T-helper 9 cell (primary cell): ENCODE data around the gene FHOD3.

Source experiments
- DNase-seq: peaks from one replicate; pipeline ENCODE4 v3.0.0-alpha.2; 2020
- total RNA-seq, 2 donors: gene quantifications; one replicate each; lab custom pipeline; 2026; lab: John Stamatoyannopoulos, UW

The FHOD3 gene
- 0 to 0.14 reads per million in 2 donors for total RNA-seq

- no peak for DNase-seq
Observed at GRCh38 chr18:36297417-36298125, at the start of gene FHOD3. FHOD3 (plus strand) TSS chr18:36297713; CDS start chr18:36297836, 123 bp downstream.

GRCh38 chr18:36249392-36249791, 48.1 kb upstream of the FHOD3 start:
- no peak for DNase-seq

GRCh38 chr18:36250827-36251226, 46.7 kb upstream of the FHOD3 start:
- no peak for DNase-seq

GRCh38 chr18:36255072-36255698, 42.3 kb upstream of the FHOD3 start:
- DNase-seq, result no peak

- no peak for DNase-seq
Observed at GRCh38 chr18:36256094-36256493, 41.4 kb upstream of the FHOD3 start.

- DNase-seq, result no peak
Observed at GRCh38 chr18:36262971-36263370, 34.5 kb upstream of the FHOD3 start.

DNA sequence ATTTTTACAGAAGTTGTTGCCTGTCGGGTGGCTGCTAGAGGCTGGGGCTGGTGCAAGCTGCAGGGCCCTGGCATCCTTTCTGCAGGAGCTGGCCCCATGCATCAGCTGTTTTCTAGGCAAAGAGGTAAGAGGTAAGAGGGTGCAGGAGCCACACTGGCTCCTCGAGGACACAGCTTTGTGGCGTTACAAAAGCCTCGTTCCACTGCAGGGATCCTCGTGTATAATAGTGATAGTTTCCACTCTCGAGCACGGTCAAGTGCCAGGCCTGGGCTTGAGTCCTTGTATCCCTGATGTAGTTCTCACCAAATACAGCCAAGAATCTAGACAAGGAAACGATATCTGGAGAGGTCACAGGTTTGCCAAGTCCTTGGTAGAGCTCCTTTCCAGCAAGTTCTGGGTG, 33.2 kb upstream of the FHOD3 start:
- DNase-seq, result no peak

GRCh38 chr18:36265015-36265414, 32.5 kb upstream of the FHOD3 start:
- DNase-seq, result no peak

- DNase-seq, result no peak
Observed at GRCh38 chr18:36269157-36269556, 28.4 kb upstream of the FHOD3 start.

DNA sequence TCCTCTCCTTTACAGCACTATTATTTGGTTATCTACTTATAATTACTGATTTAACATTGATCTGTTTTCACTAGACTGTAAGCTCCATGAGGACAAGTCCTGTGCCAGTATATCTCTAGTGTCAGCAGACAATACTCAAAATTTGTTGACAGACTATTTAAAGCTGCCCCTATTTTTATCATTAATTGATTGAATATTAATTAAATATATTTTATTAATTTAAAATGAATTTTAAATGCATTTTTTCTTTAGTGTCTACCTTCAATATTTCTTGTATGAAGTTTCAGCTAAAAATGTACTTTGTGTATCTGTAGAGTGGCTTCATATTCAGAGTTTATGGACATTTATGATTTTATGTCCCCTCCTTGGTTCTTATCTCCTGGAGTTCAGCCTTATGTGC, 26.4 kb upstream of the FHOD3 start:
- DNase-seq, result no peak

- DNase-seq, result no peak
Observed at GRCh38 chr18:36273347-36273746, 24.2 kb upstream of the FHOD3 start.

- no peak for DNase-seq
Observed at GRCh38 chr18:36274083-36274715, 23.3 kb upstream of the FHOD3 start.

DNA sequence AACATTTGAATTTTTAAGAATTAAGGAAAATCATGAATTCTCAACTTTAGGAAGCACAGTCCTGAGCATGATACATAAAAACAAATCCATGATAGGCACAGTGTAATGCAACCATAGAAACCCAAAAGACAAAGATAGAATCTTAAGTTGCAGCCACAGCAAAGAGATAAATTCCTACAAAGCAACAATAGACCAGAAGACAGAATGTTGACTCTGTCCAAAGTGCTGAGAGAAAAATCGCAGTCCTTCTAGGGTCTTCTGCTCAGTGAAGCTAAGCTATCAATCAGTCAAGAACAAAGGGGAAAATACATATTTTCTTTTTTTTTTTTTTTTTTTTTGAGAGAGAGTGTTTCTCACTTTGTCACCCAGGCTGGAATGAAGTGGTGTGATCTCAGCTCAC, 22.0 kb upstream of the FHOD3 start:
- no peak for DNase-seq

DNA sequence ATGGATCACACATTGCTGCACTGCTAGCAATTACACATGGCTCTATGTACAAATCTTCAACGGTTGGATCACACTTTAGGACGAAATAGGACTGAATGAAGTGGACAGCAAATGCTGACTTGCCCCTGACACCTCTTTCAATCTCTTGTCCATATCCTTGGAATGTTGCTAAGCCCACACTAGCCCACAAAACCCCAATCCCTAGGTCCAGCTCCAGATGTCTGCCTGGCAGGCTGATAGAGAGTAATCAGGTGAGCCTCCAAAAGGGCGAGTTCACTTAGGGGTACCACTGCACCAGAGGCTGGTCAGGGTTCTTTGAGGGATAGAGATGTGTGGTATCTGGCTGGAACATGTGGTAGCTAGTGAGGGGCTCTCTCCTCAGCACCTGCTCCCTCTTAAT, 18.5 kb upstream of the FHOD3 start:
- no peak for DNase-seq

DNA sequence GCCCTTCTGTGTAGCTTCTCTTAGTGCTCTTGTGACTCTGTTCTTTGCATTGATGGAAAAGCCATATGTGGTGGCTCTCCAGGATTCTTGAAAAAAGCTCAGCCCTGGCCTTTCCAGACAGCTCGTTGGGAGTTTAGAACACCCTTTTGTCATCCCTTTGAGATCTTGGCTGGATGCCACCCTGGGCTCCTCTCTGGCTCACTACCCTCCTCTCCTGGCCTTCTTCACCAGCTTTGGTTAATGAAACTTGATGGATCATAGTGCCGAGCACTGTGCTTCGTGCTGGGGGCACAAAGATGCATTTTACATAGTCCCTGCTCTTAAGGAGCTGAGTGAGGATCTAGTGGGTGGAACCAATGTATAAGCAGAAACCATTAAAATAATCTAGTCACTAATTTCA, 15.6 kb upstream of the FHOD3 start:
- DNase-seq, result no peak

DNA sequence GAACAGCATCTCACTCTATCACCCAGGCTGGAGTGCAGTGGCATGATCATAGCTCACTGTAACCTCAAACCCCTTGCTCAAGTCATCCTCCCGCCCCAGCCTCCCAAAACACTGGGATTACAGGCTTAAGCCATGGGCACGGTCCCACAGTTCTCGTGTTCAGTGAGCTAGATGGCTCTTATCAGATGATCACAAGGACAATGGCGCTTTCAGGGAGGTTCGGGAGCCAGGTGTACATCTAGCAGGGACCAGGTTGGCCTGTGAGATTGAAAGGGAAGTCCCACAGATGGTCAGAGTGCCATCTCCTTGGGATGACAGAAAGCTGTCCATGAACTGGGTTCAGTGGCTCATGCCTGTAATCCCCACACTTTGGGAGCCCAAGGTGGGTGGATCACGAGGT, 14.1 kb upstream of the FHOD3 start:
- no peak for DNase-seq

- no peak for DNase-seq
Observed at GRCh38 chr18:36284268-36284667, 13.2 kb upstream of the FHOD3 start.

DNA sequence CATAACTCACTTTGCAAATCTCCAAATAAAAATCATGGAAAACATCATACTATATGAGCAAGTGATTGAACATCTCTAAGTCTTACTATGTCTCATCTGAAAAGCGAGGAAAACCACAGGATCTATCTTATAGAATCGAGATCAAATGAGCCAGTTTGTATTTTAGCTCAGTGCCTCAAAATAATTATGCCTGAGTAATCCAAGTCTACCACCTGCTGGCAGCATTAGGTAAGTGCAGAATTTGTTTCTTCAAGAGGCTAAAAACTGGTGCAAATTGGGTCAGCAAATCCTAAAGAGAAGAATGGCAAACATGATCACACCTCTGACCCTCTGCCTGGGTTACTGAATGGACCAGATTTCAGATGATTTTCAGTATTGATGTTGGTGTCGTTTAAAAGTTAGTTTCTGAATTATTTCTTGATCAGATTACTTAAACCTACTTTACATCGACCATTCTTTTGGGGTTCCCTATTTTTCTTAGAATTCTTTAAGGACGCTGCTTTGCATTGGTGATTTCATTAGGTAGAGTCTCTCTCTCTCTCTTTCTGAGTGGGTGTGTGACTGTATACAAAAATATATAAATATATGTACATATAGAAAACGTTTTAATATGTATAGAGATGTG, 12.7 kb upstream of the FHOD3 start:
- DNase-seq, result peak; percentile 16

DNA sequence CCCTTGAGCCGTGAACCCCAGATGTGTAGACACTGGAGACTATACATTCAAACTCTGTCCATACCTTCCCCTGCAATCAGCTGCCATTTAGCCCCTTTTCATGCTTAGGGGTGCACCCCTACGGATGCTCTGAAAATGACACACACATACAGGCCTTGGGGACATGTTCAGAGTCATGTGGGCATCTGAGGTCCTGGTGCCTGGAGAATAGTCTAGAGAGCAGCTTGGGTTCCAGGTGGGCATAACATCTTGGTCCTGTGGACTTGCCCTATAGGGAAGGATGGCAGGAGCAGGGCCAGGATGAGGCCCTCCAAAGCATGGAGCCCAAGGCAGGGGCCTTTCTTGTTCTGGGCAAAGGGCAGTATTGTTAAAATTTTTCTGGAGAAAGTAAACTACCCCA, 9.9 kb upstream of the FHOD3 start:
- no peak for DNase-seq

DNA sequence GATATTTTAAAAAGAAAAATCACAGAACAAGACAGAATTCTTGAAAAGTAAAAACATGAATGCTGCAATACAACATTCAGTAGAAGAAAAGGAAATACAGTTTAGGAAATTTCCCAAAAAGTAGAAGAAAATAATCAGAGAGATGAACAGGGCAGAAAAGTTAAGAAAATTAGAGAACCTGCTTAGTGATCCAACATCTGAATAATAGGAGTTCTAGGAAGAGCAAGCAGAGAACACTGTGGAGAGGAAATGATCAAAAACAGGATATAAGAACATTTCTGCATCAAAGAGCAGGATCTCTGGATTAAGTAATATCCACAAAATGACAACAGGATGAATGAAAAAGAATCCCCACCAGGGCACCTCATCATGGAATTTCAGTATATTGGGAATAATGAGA, 8.8 kb upstream of the FHOD3 start:
- DNase-seq, result no peak

DNA sequence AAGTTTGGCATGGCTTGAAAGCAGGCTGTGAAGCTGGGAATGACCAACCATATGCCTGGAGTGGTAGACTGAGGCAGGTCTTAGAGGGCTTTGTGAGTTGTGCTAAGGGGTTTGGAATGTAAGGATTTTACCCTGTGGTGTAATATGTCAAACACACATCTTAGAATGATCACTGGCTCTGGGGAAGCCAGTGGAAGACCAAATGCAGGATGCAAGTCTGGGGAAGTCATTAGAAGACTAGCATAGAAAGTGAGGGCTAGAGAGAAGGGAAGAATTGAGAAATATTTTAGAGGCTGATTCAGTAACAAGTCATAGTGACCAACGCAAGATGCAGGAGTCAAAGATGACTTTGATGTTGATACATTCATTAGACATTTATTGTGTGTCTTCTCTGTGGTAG, 3.5 kb upstream of the FHOD3 start:
- DNase-seq, result no peak

GRCh38 chr18:36295214-36295613, 2.3 kb upstream of the FHOD3 start:
- DNase-seq, result no peak

DNA sequence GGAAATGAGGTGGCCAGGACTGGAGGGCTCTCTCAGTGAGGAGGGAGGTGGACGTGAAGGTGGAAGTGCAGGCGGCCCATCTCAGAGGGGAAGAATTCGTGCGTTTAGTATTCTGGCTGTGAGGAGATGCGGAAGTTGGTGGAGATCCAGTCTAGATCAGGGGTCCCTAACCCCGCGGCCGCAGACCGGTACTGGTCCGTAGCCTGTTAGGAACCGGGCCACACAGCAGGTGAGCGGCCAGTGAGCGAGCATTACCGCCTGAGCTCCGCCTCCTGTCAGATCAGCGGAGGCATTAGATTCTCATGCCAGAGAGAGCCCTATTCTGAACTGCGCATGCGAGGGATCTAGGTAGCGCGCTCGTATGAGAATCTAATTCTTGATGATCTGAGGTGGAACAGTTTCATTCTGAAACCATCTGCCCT, 1.6 kb upstream of the FHOD3 start:
- no peak for DNase-seq
